ENCODE data around the gene CYYR1.

CYYR1 gene

GRCh38 chr21:26572702-26573381 lies at the start of gene CYYR1:
CYYR1 (minus strand) TSS chr21:26573286; CDS start chr21:26572940, 346 bp downstream.
- DNase-seq, result no peak

GRCh38 chr21:26617176-26617575 lies 44.1 kb upstream of the CYYR1 start:
- DNase-seq, result no peak

- no peak for DNase-seq
These were observed 41.2 kb upstream of the CYYR1 start for GRCh38 chr21:26614251-26614650.

GRCh38 chr21:26599261-26599660 lies 26.2 kb upstream of the CYYR1 start:
- DNase-seq, result no peak

GRCh38 chr21:26597981-26598380 lies 24.9 kb upstream of the CYYR1 start:
- DNase-seq, result no peak

GRCh38 chr21:26597031-26597430 lies 23.9 kb upstream of the CYYR1 start:
- no peak for DNase-seq

GRCh38 chr21:26595971-26596370 lies 22.9 kb upstream of the CYYR1 start:
- no peak for DNase-seq

- DNase-seq, result no peak
These were observed 20.7 kb upstream of the CYYR1 start for GRCh38 chr21:26593800-26594199.

GRCh38 chr21:26591543-26591942 lies 18.5 kb upstream of the CYYR1 start:
- DNase-seq, result no peak

GRCh38 chr21:26588446-26588845 lies 15.4 kb upstream of the CYYR1 start:
- DNase-seq, result no peak

- no peak for DNase-seq
These were observed 14.7 kb upstream of the CYYR1 start for GRCh38 chr21:26587736-26588201.

- no peak for DNase-seq
These were observed 10.7 kb upstream of the CYYR1 start for GRCh38 chr21:26583769-26584168.

- no peak for DNase-seq
These were observed 8.7 kb upstream of the CYYR1 start for GRCh38 chr21:26581818-26582217.

GRCh38 chr21:26572076-26572701 lies 897 bp downstream of the CYYR1 start:
- no peak for DNase-seq

- DNase-seq, result no peak
These were observed 2.9 kb downstream of the CYYR1 start for GRCh38 chr21:26570203-26570602.

GRCh38 chr21:26565546-26565945 lies 7.5 kb downstream of the CYYR1 start:
- no peak for DNase-seq

- DNase-seq, result no peak
These were observed 8.0 kb downstream of the CYYR1 start for GRCh38 chr21:26565111-26565510.

- DNase-seq, result no peak
These were observed 9.1 kb downstream of the CYYR1 start for GRCh38 chr21:26563856-26564503.

- DNase-seq, result no peak
These were observed 12.5 kb downstream of the CYYR1 start for GRCh38 chr21:26560612-26561011.

GRCh38 chr21:26559099-26559498 lies 14.0 kb downstream of the CYYR1 start:
- DNase-seq, result no peak

- DNase-seq, result no peak
These were observed 16.0 kb downstream of the CYYR1 start for GRCh38 chr21:26557106-26557505.

- no peak for DNase-seq
These were observed 17.4 kb downstream of the CYYR1 start for GRCh38 chr21:26555540-26556146.

- no peak for DNase-seq
These were observed 18.7 kb downstream of the CYYR1 start for GRCh38 chr21:26554365-26554764.

GRCh38 chr21:26553898-26554297 lies 19.2 kb downstream of the CYYR1 start:
- DNase-seq, result no peak

Measured in activated CD4-positive, alpha-beta T cell treated with anti-CD3 and anti-CD28 coated beads for 1 hour (primary cell).